K562 (cell line): ENCODE measurements around the gene DLX6. TPM values are rescaled to one million over a fixed set of nuclear protein-coding genes. Genes with fewer than 3 reads are reported as not detected.
A peak's percentile ranks its signal among the peaks of the same experiment; 100 is the strongest.

ENCODE experiments used
- ATAC-seq: fragments of 200-7000 bp; cut with Tn5 transposase; 3 replicates; pipeline ENCODE4 v1.9.1; 2020; ENCODE audit warnings: moderate library complexity
- BruUV-seq: library from RNA; stranded (reverse); fragments of 400-500 nt; replicated peaks from 2 replicates; lab custom pipeline; 2021; lab: Mats Ljungman, UMichigan
- CTCF ChIA-PET: fragments of 300-600 bp; formaldehyde crosslinking; extraction: SDS; loops from one replicate; lab custom pipeline; 2021; ENCODE audit warnings: low intra/inter-chr PET ratio; lab: Yijun Ruan, JAX
- POLR2A ChIA-PET: fragments of 300-600, 350-650 bp; sonication (Branson Sonifier 250); formaldehyde crosslinking; extraction: SDS; loops from one replicate; lab custom pipeline; 2021; ENCODE audit warnings: antibody characterized with exemption, inconsistent platforms; lab: Yijun Ruan, JAX
- DNase-seq, 4 experiments: peaks; one replicate each; pipeline versions ENCODE4 v3.0.0 to v3.0.0-alpha.2; 2011 to 2018; ENCODE audit warnings: low spot score in 3 of 4, mixed read lengths in 3 of 4; ENCODE audit errors: extremely low read depth in 1 of 4
- FAIRE-seq: peaks from 2 replicates; lab custom pipeline; 2011; peaks lifted over from hg19 to GRCh38; lab: Jason Lieb, UNC
- H2AFZ ChIP-seq: 2 replicates; pipeline ENCODE4 v1.6.0; 2011; ENCODE audit warnings: low read depth, low read length, control low read depth, inconsistent platforms
- H3K27ac ChIP-seq: fragments of 200-600 bp; 3 replicates; pipeline ENCODE4 v1.8.0; 2011; ENCODE audit warnings: low read depth, mild to moderate bottlenecking, control low read depth, inconsistent platforms, low read length, moderate library complexity, mixed read lengths; ENCODE audit errors: extremely low read depth
- H3K27me3 ChIP-seq, 2 experiments: fragments of 300-600 bp in 1 of 2; 2 replicates in 1 of 2; 3 replicates in 1 of 2; pipeline versions ENCODE4 v1.6.0 to v1.8.0; 2011; ENCODE audit warnings: inconsistent platforms in 2 of 2, low read length in 2 of 2, mild to moderate bottlenecking in 1 of 2, mixed read lengths in 1 of 2, moderate library complexity in 1 of 2; ENCODE audit not compliant: control insufficient read depth in 2 of 2, insufficient read depth in 2 of 2
- H3K36me3 ChIP-seq: fragments of 300-600 bp; 3 replicates; pipeline ENCODE4 v1.8.0; 2011; ENCODE audit warnings: mild to moderate bottlenecking, low read length, inconsistent platforms; ENCODE audit not compliant: control insufficient read depth, insufficient read depth
- H3K4me1 ChIP-seq, 2 experiments: fragments of 200-600 bp in 1 of 2; replicated peaks in 1 of 2; 2 replicates in 1 of 2; 3 replicates in 1 of 2; pipeline versions ENCODE4 v1.5.1 to v1.8.0; 2011; ENCODE audit warnings: inconsistent platforms in 2 of 2, low read length in 2 of 2, mild to moderate bottlenecking in 1 of 2, mixed read lengths in 1 of 2, moderate library complexity in 1 of 2; ENCODE audit not compliant: control insufficient read depth in 2 of 2, insufficient read depth in 2 of 2
- H3K4me2 ChIP-seq: 2 replicates; pipeline ENCODE4 v1.6.1; 2011; ENCODE audit warnings: low read length, control low read depth, inconsistent platforms, mixed read lengths; ENCODE audit not compliant: insufficient read depth
- H3K4me3 ChIP-seq: fragments of 200-600 bp; sonication (generic), shearing (Covaris generic); 2 replicates; pipeline ENCODE4 v1.5.1; 2016; ENCODE audit warnings: control low read depth, inconsistent platforms
- H3K79me2 ChIP-seq: fragments of 200-600 bp; 3 replicates; pipeline ENCODE4 v1.8.0; 2011; ENCODE audit warnings: low read length, inconsistent platforms; ENCODE audit not compliant: control insufficient read depth, insufficient read depth
- H3K9ac ChIP-seq, 2 experiments: 2 replicates each; pipeline versions ENCODE4 v1.6.0 to v1.6.1; 2011; ENCODE audit warnings: low read depth in 2 of 2, low read length in 2 of 2, control low read depth in 1 of 2, inconsistent platforms in 1 of 2, mild to moderate bottlenecking in 1 of 2, mixed read lengths in 1 of 2; ENCODE audit not compliant: insufficient read depth in 1 of 2
- H3K9me1 ChIP-seq: one replicate; pipeline ENCODE4 v1.6.0; 2011; ENCODE audit warnings: inconsistent platforms, mild to moderate bottlenecking, low read length, moderate library complexity; ENCODE audit not compliant: control insufficient read depth, insufficient read depth
- H3K9me3 ChIP-seq: replicated peaks from 2 replicates; pipeline ENCODE4 v1.5.1; 2011; ENCODE audit warnings: low read depth, low read length, inconsistent platforms; ENCODE audit not compliant: control insufficient read depth, insufficient read depth
- H4K20me1 ChIP-seq: replicated peaks from 2 replicates; pipeline ENCODE4 v1.6.1; 2011; ENCODE audit warnings: low read length, inconsistent platforms, mixed read lengths; ENCODE audit not compliant: control insufficient read depth, insufficient read depth
- EP400 ChIP-seq: fragments of 450-650 bp; IDR thresholded peaks from 2 replicates; pipeline ENCODE4 v1.6.1; 2017; ENCODE audit warnings: antibody characterized with exemption, mild to moderate bottlenecking, moderate library complexity
- MCM5 ChIP-seq: fragments of 450-650 bp; IDR thresholded peaks from 2 replicates; pipeline ENCODE4 v1.6.1; 2016; ENCODE audit warnings: low read depth
- PPARD ChIP-seq: fragments of 250-450 bp; sonication (Bioruptor Pico); IDR thresholded peaks from 2 replicates; pipeline ENCODE4 v1.8.0; 2022; ENCODE audit warnings: inconsistent platforms, mild to moderate bottlenecking, moderate library complexity
- RUNX1 ChIP-seq: sonication (generic); IDR thresholded peaks from 2 replicates; pipeline ENCODE4 v1.6.1; 2016; ENCODE audit warnings: antibody characterized with exemption, low read depth
- TFAM ChIP-seq: fragments of 250-450 bp; sonication (Bioruptor Pico); conservative IDR thresholded peaks from 2 replicates; pipeline ENCODE4 v1.5.0; 2021; ENCODE audit warnings: mild to moderate bottlenecking, moderate library complexity
- ZFP91 ChIP-seq: sonication (generic); formaldehyde crosslinking; IDR thresholded peaks from 2 replicates; pipeline ENCODE4 v1.8.0; 2022; ENCODE audit warnings: mild to moderate bottlenecking, missing genetic modification reagents
- ZFPM2 ChIP-seq: fragments of 250-450 bp; sonication (Bioruptor Pico); IDR thresholded peaks from 2 replicates; pipeline ENCODE4 v1.5.1; 2022; ENCODE audit warnings: mild to moderate bottlenecking
- ZNF146 ChIP-seq: IDR thresholded peaks from one replicate; pipeline ENCODE4 v1.6.1; 2018; ENCODE audit warnings: missing compliant biosample characterization; ENCODE audit not compliant: unreplicated experiment
- ZNF274 ChIP-seq: IDR thresholded peaks from 2 replicates; pipeline ENCODE4 v1.6.1; 2011; ENCODE audit warnings: low read depth, mild to moderate bottlenecking, low read length, moderate library complexity, borderline replicate concordance
- WGBS: fragments of 100-300 bp; shearing (Covaris generic); methylation state at CpG from one replicate; pipeline ENCODE4 v1.1.6; 2016; ENCODE audit warnings: low coverage, mixed read lengths; ENCODE audit not compliant: insufficient coverage; ENCODE audit errors: missing lambda C conversion rate; 5-methylcytosine and 5-hydroxymethylcytosine counted together
- in situ Hi-C: fragments of 300-500 bp; cut with MboI; formaldehyde crosslinking; loops from 4 replicates; pipeline ENCODE4 v1.15.0; 2018; ENCODE audit warnings: inconsistent platforms, mixed read lengths
- intact Hi-C: fragments of 100-400 bp; cut with micrococcal nuclease; formaldehyde crosslinking; loops from 2 replicates; pipeline ENCODE4 v1.14.2; 2022
- polyA plus RNA-seq, 8 experiments: library from polyadenylated mRNA; depleted of rRNA in 4 of 8; stranded (reverse) in 5 of 8; unstranded in 3 of 8; fragments of >200 nt; fragmentation: Nextera tagmentation in 2 of 8; fragmentation: Illumina TruSeq in 1 of 8; extraction: Ambion mirVana in 2 of 8; extraction: Trizol in 1 of 8; gene quantifications; 2 replicates each; pipeline versions ENCODE4 v1.2.1 to v1.2.3, GENCODE V29; 2011 to 2014; ENCODE audit warnings: inconsistent platforms in 1 of 8, missing spikeins in 1 of 8
- total RNA-seq, 7 experiments: library from RNA; depleted of rRNA in 6 of 7; stranded (reverse); fragments of >200 nt in 6 of 7; fragmentation: Illumina TruSeq in 2 of 7; extraction: Trizol in 2 of 7; gene quantifications; 2 replicates each; pipeline versions ENCODE4 v1.2.1 to v1.2.3, GENCODE V29; 2011 to 2021; ENCODE audit warnings: low replicate concordance in 1 of 7

DLX6 gene
- total and polyA plus RNA-seq, 9 of the 15 experiments (the other 6 are each of a cell fraction or from before 2014, with no cell fraction given): not detected

DNA sequence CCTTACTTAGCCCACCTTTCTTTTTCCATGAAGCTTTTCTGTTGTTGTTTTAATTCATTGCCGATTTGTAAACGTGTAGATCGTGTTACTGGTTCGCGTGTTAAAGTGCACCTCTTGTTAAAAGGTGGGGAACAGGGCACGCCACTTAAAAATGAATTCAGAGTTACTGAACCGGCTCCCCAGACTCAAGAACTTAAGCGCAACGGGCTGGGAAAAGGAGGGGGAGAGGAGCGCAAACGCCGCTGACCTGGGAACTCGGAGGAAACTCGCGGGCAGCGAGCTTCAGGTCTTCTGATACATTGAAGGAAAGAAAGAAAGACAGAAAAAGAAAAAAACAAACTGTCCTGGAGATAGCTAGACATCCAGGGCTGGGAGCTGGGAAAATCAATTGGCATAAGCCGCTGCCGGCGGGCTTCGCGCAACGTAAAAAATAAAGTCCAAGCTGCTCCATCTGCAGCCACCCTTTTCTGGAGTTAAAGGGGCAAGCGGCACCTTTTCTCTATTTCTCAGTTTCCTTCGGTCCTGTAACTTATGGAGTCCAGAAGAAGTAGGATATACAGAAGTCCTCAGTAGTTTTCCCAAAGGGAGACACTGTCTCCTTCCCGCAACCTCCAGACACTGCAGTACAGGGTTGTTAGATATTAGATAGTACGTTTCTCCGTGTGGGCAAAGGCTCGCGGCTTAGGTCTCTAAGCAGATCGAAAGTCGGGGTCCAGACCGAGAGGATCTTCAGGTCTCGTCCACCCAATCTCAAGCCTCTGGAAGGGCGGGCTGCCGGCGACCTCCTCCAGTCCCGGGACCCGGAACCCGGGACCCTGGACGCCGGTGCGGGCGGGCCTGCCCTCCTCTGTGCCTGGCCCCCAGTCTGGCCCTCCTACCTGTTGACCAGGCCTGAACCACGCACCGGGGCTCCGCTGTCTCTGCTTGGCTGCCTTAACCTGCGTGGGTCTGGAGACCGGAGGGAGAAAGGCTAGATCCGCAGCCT is 1.8 kb upstream of the DLX6 start:
- Histone ChIP-seq H3K36me3 (no peaks in the 10 kb centered on the region), H3K9me1 (no peaks in the 10 kb centered on the region), H3K79me2 (no peaks in the 10 kb centered on the region), H3K9ac (no peak overlapping the region), H3K4me2 (no peak overlapping the region), H3K27me3 (peaks cover 67 to 71% of the 10 kb centered on the region in 2 experiments), H4K20me1 (no peaks in the 10 kb centered on the region), H2AFZ (no peak overlapping the region), H3K4me1 (peaks cover 0 to 10% of the 10 kb centered on the region in 2 experiments; a peak in 1 of 5 replicates), H3K9me3 (no peaks in the 10 kb centered on the region), H3K27ac (no peak overlapping the region), H3K4me3 (no peak overlapping the region)
- CTCF ChIA-PET: no interaction called here
- POLR2A ChIA-PET: interaction anchor here (0.6 kb wide), 1 partner anchor 12 kb away, joined by 3 read pairs; no protein-coding TSS in a partner anchor
- WGBS: 11% methylated on average over 47 of the region's 49 CpGs
- no TSS peak for BruUV-seq
- in situ Hi-C loops: no loop called here
- ATAC-seq (0 out of 3 replicates have a peak, but pooled peaks have one; percentile 30), DNase-seq (no peak), FAIRE-seq (no peak)
- intact Hi-C loops: no loop called here
- TF ChIP-seq ZNF146 (CRISPR knock-in tag): no peak
- TF ChIP-seq ZFPM2 (CRISPR knock-in tag): no peak
- no peak for TF ChIP-seq ZFP91 (CRISPR knock-in tag)
- TF ChIP-seq EP400: no peak
- TF ChIP-seq TFAM: no peak
- TF ChIP-seq RUNX1: no peak
- TF ChIP-seq ZNF274: no peak
- no peak for TF ChIP-seq MCM5
- no peak for TF ChIP-seq PPARD (CRISPR knock-in tag)
